ENCODE data around the gene MBLAC1. TPM values are rescaled to one million over a fixed set of nuclear protein-coding genes. Genes with fewer than 3 reads are reported as not detected.

Gene MBLAC1
- total and polyA plus RNA-seq, 9 of the 15 experiments (the other 6 are each of a cell fraction or from before 2014, with no cell fraction given): 0.03 to 3.1 (median 0.52) TPM

GRCh38 chr7:100081535-100082102 lies 45.1 kb upstream of the MBLAC1 start, which contains the start of gene ZNF3 (continued):
- TF ChIP-seq USF1 (CRISPR knock-in tag; IDR thresholded peaks at IDR 0.05): peak; percentile 65
- peak; percentile 96 for TF ChIP-seq RNF2 (IDR thresholded peaks at IDR 0.05)
- peak; percentile 80 for TF ChIP-seq U2AF1 (optimal IDR thresholded peaks at IDR 0.05; ENCODE audit: low read depth, low read length)
- peak; percentile 16; the same call in 1 of the 2 replicates for TF ChIP-seq MTA1 (IDR thresholded peaks at IDR 0.05; ENCODE audit: borderline replicate concordance)
- peak in 1 of 2 experiments; percentile 97; a peak in 2 of 4 replicates for TF ChIP-seq BCLAF1 (IDR thresholded peaks at IDR 0.05; ENCODE audit: borderline replicate concordance in 1 of 2, control insufficient read depth in 1 of 2, low read depth in 2 of 2, low read length in 1 of 2)
- TF ChIP-seq DMBX1 (CRISPR knock-in tag; IDR thresholded peaks at IDR 0.05; ENCODE audit: borderline replicate concordance): no peak
- no peak for TF ChIP-seq ZNF77 (CRISPR knock-in tag; IDR thresholded peaks at IDR 0.05)
- peak; percentile 84 for TF ChIP-seq POLR2A (conservative IDR thresholded peaks at IDR 0.05)
- peak; percentile 85 for TF ChIP-seq POLR2AphosphoS5 (IDR thresholded peaks at IDR 0.05; ENCODE audit: control insufficient read depth, insufficient read depth, low read depth, low read length)
- no peak for TF ChIP-seq ZBTB8A (IDR thresholded peaks at IDR 0.05; ENCODE audit: partially characterized antibody)
- no peak for TF ChIP-seq CHCHD3 (CRISPR knock-in tag; IDR thresholded peaks at IDR 0.05)
- 0 out of 2 replicates have a peak, but pooled peaks have one; percentile 29 for TF ChIP-seq ZSCAN32 (CRISPR knock-in tag; IDR thresholded peaks at IDR 0.05)
- TF ChIP-seq ZBTB7A (IDR thresholded peaks at IDR 0.05; ENCODE audit: borderline replicate concordance, control insufficient read depth, low read depth, low read length): peak; percentile 89
- no peak for TF ChIP-seq HES1 (IDR thresholded peaks at IDR 0.05; ENCODE audit: low read depth)
- TF ChIP-seq ZBTB49 (CRISPR knock-in tag; IDR thresholded peaks at IDR 0.05; ENCODE audit: borderline replicate concordance): no peak
- TF ChIP-seq TRIM24 (IDR thresholded peaks at IDR 0.05): peak in 1 of 2 experiments; percentile 68; a peak in 1 of 4 replicates
- peak; percentile 94 to 96 (median 95) for TF ChIP-seq CTCF (IDR thresholded peaks at IDR 0.05 in 2 of 3, conservative IDR thresholded peaks at IDR 0.05 in 1 of 3; ENCODE audit: insufficient read depth in 2 of 3, low read depth in 1 of 3, low read length in 3 of 3)
- TF ChIP-seq ETV6 (IDR thresholded peaks at IDR 0.05; ENCODE audit: borderline replicate concordance in 1 of 2, low read depth in 2 of 2, low read length in 1 of 2): peak; percentile 66 to 74; a peak in 2 of 4 replicates
- TF ChIP-seq ETV6 (CRISPR knock-in tag; IDR thresholded peaks at IDR 0.05; ENCODE audit: borderline replicate concordance): no peak
- TF ChIP-seq MCM3 (IDR thresholded peaks at IDR 0.05): no peak
